GM23338 (cell line): Measurements from ENCODE around the gene ZNF638.

ENCODE experiments used
- CTCF ChIP-seq, 2 experiments: fragments of 200-600 bp in 1 of 2; sonication (generic) in 1 of 2; conservative IDR thresholded peaks; 2 replicates each; pipeline versions ENCODE4 v1.5.1 to v1.6.1; 2016 to 2017; ENCODE audit warnings: antibody characterized with exemption in 2 of 2, low read depth in 2 of 2, mild to moderate bottlenecking in 2 of 2, moderate library complexity in 1 of 2
- ETS1 ChIP-seq: IDR thresholded peaks from 2 replicates; pipeline ENCODE4 v1.6.1; 2016; ENCODE audit warnings: antibody characterized with exemption
- EZH2 ChIP-seq: fragments of 200-600 bp; sonication (generic); IDR thresholded peaks from one replicate; pipeline ENCODE4 v1.8.0; 2017; ENCODE audit warnings: antibody characterized with exemption, mild to moderate bottlenecking, low read depth; ENCODE audit not compliant: unreplicated experiment

GRCh38 chr2:71464389-71464788 is 132.8 kb downstream of the ZNF638 start:
- TF ChIP-seq ETS1: no peak
- no peak for TF ChIP-seq CTCF (conservative IDR thresholded peaks at IDR 0.05; ENCODE audit: low read depth in 2 of 2)
- TF ChIP-seq EZH2: no peak
